Fibroblast of villous mesenchyme (primary cell): ENCODE results near the gene CST9L. TPM values are rescaled to one million over a fixed set of nuclear protein-coding genes. Genes with fewer than 3 reads are reported as not detected.

Experiments used
- DNase-seq: peaks from one replicate; pipeline ENCODE4 v3.0.0-alpha.2; 2010; ENCODE audit warnings: low read depth
- H3K4me3 ChIP-seq: 2 replicates; pipeline ENCODE4 v1.5.1; 2011; ENCODE audit warnings: low read depth, mild to moderate bottlenecking, low read length
- total RNA-seq: library from RNA; depleted of rRNA; stranded (reverse); fragments of >200 nt; gene quantifications from 2 replicates; pipeline ENCODE4 v1.2.3, GENCODE V29; 2012
- TF ChIP-seq, protein P1 (sequence below): IDR thresholded peaks from 2 replicates; pipeline ENCODE4 v1.5.1; 2012; ENCODE audit warnings: low read depth, mild to moderate bottlenecking, low read length; ENCODE audit not compliant: insufficient read depth

The CST9L gene
- total RNA-seq, 1 donor = not detected

DNA sequence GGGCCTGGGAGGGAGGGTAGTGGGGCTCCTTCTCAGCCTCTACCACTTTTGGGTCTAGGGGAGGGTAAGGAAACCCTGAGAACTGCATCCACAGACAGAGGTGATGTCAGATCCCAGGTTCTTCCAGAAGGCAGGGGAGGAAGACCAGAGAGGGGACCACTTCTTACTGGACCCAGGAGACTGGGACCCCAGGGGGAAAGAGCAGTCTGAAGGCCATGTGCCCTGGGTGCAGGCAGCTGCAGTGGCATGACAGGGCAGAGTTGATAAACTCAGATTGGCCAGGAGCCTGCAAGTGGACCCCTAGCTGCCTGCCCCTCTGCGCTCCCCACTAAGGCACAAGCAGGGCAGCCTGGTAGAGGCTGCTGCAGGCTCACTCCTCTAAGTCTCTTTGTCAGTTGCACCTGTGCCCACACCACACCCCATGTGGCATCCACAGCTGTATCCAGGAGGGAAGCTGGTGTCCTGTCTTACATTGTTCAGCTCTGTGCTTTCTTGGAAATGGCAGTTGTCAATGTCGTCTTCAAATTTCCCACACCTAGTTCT is 2.7 kb downstream of the CST9L start:
- DNase-seq = no peak
- TF ChIP-seq, protein P1, sequence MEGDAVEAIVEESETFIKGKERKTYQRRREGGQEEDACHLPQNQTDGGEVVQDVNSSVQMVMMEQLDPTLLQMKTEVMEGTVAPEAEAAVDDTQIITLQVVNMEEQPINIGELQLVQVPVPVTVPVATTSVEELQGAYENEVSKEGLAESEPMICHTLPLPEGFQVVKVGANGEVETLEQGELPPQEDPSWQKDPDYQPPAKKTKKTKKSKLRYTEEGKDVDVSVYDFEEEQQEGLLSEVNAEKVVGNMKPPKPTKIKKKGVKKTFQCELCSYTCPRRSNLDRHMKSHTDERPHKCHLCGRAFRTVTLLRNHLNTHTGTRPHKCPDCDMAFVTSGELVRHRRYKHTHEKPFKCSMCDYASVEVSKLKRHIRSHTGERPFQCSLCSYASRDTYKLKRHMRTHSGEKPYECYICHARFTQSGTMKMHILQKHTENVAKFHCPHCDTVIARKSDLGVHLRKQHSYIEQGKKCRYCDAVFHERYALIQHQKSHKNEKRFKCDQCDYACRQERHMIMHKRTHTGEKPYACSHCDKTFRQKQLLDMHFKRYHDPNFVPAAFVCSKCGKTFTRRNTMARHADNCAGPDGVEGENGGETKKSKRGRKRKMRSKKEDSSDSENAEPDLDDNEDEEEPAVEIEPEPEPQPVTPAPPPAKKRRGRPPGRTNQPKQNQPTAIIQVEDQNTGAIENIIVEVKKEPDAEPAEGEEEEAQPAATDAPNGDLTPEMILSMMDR = no peak
- no peak overlapping the region for H3K4me3 ChIP-seq

DNA sequence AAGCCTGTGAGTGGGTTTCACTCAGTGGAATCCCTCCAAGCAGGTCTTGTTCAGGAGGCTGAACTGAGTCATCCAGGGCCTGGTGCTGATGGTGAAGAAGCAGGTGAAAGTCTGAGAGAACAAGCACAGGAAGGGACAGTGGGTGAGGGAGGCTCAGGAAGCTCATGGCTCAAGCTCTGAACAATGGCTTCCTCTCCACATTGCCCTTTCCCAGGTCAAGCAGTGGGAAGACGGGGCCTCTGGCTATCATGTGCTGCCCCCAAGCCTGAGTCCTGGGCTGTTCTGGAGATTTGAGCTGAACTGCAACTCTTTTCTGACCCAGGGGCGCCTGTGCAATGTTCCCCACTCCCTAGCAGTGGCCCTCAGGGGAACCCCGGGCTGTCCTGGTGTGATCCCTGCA is 3.4 kb downstream of the CST9L start:
- DNase-seq = no peak
- no peak overlapping the region for H3K4me3 ChIP-seq
- TF ChIP-seq, protein P1 = no peak

DNA sequence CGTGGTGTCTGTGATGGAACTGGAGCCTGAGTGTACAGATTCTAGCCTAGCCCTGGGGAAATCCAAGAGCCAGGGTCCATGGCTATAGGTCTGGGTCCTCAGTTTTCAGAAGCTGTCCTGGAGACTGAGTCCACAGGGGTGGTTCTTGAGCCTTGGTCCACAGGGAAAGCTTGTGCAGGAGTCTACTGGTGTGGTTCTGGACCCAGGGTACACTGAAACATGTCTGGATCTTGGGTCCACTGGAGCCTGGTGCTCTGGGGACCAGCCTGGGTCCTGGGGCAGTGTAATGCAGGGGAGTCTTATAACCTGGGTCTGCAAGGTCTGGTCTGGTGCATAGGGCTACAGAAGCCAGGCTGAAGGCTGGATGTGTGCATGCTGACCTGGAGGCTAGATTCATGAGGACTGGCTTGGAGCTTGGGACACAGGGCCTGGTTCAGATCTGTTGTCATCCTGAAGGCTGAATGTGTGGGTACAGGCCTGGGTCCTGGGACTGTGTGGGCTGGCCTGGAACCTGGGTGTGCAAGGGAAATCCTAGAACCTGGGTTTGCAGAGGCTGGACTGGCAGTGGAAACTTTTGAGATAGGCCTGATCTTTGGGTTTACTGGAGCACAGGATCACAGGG is 5.5 kb downstream of the CST9L start:
- no peak for DNase-seq
- TF ChIP-seq, protein P1 = no peak
- H3K4me3 ChIP-seq = no peak overlapping the region

DNA sequence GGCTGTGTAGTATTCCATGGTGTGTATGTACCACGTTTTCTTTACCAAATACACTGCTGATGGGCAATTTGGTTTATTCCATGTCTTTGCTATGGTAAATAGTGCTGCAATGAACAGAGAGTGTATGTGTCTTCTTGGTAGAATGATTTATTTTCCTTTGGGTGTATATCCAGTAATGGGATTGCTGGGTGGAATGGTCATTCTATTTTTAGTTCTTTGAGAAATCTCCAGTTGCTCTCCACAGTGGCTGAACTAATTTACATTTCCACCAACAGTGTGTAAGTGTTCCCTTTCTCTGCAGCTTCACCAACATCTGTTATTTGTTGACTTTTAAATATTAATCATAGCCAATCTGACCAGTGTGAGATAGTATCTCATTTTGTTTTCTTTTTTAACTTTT is 13.9 kb downstream of the CST9L start:
- no peak overlapping the region for H3K4me3 ChIP-seq
- DNase-seq = no peak
- TF ChIP-seq, protein P1 = no peak

DNA sequence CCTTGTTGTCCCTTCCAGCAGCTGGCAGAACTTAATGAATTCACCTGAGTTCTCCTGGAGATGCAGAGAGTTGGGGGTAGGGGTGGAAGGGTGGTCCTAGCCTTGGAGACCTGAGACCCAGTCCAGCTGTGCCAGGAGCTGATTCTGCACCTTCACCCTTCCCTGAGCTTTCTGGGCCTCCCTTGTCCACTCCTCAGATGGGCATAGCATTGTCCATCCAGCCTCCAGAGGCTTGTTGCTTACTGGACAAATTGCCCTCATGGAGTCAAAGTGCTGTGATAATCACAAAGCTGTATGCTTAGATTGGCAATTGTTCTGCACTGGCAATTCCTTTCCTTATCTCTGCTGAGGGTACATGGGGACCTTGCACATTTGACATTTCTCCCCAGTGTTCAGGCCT is 16.5 kb downstream of the CST9L start:
- TF ChIP-seq, protein P1 = no peak
- H3K4me3 ChIP-seq = no peak overlapping the region
- no peak for DNase-seq

- DNase-seq = no peak
These were observed 16.9 kb downstream of the CST9L start for GRCh38 chr20:23551383-23551782.

More at GRCh38 chr20:23551383-23551782, 16.9 kb downstream of the CST9L start:
- TF ChIP-seq, protein P1 = no peak
- H3K4me3 ChIP-seq = no peak overlapping the region
